Fibroblast of skin of right biceps (primary cell): ENCODE measurements around the gene STAT5A.

Experiments used
- DNase-seq: peaks from one replicate; pipeline ENCODE4 v3.0.0-alpha.2; 2013

The STAT5A gene

GRCh38 chr17:42338427-42338985 lies 50.2 kb downstream of the STAT5A start:
- DNase-seq: no peak

GRCh38 chr17:42339221-42339620 lies 50.9 kb downstream of the STAT5A start:
- DNase-seq: no peak

- no peak for DNase-seq
These were observed 52.4 kb downstream of the STAT5A start for GRCh38 chr17:42340691-42341127.

GRCh38 chr17:42341568-42341967 lies 53.3 kb downstream of the STAT5A start:
- no peak for DNase-seq

GRCh38 chr17:42342242-42343008 lies 54.1 kb downstream of the STAT5A start:
- DNase-seq: peak; percentile 69

- no peak for DNase-seq
These were observed 57.2 kb downstream of the STAT5A start for GRCh38 chr17:42345396-42346073.

GRCh38 chr17:42346481-42346880 lies 58.2 kb downstream of the STAT5A start:
- no peak for DNase-seq

GRCh38 chr17:42347198-42347597 lies 58.9 kb downstream of the STAT5A start:
- DNase-seq: peak; percentile 89

- no peak for DNase-seq
These were observed 59.3 kb downstream of the STAT5A start for GRCh38 chr17:42347606-42348005.

- no peak for DNase-seq
These were observed 59.8 kb downstream of the STAT5A start for GRCh38 chr17:42348104-42348503.

GRCh38 chr17:42354956-42355843 lies 66.9 kb downstream of the STAT5A start:
- DNase-seq: peak; percentile 63

GRCh38 chr17:42358434-42358833 lies 70.1 kb downstream of the STAT5A start:
- no peak for DNase-seq

GRCh38 chr17:42359133-42359532 lies 70.8 kb downstream of the STAT5A start:
- no peak for DNase-seq

- DNase-seq: peak; percentile 65
These were observed 72.1 kb downstream of the STAT5A start for GRCh38 chr17:42360388-42360787.
